Activated CD8-positive, alpha-beta memory T cell treated with anti-CD3 and anti-CD28 coated beads for 48 hours (primary cell): ENCODE measurements around the gene H1-8.
"Not testable (repeated sequence)": the region's sequence is repeated elsewhere in the genome, so short reads cannot be mapped to it uniquely, and the experiment has no call there.

ENCODE experiments used
- DNase-seq, 3 experiments: peaks; one replicate each; pipeline ENCODE4 v3.0.0-alpha.2; 2020; ENCODE audit warnings: low read depth in 2 of 3, low spot score in 2 of 3

The H1-8 gene, protein sequence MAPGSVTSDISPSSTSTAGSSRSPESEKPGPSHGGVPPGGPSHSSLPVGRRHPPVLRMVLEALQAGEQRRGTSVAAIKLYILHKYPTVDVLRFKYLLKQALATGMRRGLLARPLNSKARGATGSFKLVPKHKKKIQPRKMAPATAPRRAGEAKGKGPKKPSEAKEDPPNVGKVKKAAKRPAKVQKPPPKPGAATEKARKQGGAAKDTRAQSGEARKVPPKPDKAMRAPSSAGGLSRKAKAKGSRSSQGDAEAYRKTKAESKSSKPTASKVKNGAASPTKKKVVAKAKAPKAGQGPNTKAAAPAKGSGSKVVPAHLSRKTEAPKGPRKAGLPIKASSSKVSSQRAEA

GRCh38 chr3:129543156-129543790 is at the start of gene H1-8:
Gene H1-8, plus strand, starts transcription at chr3:129543175. Its CDS starts 44 bp downstream, at chr3:129543219.
- DNase-seq, result no peak

GRCh38 chr3:129493206-129493605 is 49.8 kb upstream of the H1-8 start:
- DNase-seq, result no peak

- DNase-seq, result not testable (repeated sequence)
Measured at GRCh38 chr3:129494499-129494898, 48.5 kb upstream of the H1-8 start.

GRCh38 chr3:129495006-129495639 is 47.9 kb upstream of the H1-8 start:
- not testable (repeated sequence) for DNase-seq

DNA sequence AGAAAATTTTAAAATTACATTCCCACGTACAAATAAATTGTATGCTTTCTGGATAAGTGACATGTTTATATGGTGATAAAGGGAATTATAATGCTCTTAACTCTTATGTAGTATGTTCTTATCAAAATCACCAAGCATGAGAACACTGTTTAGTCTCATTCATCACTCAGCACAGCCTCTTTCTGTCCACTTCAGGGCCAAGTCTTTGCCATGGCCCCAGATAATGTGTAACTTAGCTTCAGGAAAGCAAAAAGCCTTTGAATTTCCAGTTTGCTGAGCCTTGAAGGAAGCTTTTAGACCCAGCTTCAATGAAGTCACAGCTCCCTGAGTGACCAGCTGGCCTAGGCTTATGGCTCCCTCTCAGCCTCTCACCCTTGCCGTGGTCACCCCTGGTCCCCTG is 45.1 kb upstream of the H1-8 start:
- DNase-seq, result not testable (repeated sequence)

- not testable (repeated sequence) for DNase-seq
Measured at GRCh38 chr3:129498603-129499488, 44.1 kb upstream of the H1-8 start.

DNA sequence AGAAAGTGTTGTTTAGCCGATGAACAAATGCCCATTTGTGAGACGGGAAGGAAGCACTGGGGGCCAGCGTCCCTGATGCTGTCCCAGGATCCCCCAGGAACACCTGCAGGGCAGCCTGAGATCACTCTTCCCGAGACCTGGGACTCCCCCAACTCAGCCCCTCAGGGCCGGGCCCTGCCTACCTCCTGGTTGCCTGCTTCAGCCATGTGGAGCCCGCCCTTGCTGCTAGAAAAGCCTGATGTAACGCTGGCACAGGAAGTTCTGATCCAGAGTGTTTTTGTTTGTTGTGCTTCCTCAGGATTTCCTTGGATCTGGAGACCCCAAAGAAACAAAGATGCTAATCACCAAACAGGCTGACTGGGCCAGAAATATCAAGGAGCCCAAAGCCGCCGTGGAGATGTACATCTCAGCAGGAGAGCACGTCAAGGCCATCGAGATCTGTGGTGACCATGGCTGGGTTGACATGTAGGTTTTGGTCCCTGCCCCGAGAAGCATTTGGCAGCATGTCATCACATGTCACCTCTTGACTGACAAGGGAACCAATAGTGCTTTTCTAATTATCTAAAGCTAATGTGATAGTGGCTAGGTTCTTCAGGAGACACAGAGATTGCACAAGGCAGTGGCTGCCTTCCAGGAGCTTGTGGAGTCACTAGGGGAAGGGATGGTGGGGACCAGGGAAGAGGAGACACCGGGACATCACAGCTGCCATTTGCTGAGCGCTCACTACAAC is 43.2 kb upstream of the H1-8 start:
- DNase-seq, result not testable (repeated sequence)

DNA sequence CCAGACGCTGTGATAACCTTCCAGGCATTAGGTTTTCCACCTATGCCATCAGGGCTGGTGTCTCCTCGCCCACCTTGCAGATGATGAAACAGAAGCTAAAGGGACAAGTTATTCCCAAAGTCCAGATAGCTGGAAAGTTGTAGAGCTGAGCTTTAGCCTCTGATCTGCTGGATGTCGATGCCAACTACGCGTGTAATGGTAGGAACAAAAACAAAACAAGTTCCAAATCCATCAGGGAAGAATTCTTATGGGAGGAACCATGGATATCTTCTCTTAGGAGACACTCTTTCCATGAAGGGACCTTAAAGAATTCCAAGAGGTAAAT is 42.7 kb upstream of the H1-8 start:
- DNase-seq, result no peak

DNA sequence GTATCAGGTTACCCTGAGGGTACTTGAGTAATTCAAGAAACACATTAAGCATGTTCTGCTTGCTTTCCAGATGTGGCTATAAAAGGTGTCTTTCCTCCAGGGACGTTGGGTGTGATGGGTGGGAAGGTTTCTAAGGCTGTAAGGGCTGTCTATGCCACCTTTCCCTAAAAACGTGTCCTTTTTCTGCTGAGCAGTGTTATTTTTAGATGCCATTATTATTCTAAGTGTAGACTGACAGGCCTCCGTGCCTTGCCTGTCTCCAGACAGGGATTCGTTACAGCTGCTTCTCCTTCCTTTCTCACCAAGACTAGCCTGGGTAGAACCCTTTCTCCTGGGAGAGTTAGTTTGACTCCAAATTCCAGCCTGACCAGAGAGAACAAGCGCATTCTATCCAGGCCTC is 41.3 kb upstream of the H1-8 start:
- DNase-seq, result no peak

DNA sequence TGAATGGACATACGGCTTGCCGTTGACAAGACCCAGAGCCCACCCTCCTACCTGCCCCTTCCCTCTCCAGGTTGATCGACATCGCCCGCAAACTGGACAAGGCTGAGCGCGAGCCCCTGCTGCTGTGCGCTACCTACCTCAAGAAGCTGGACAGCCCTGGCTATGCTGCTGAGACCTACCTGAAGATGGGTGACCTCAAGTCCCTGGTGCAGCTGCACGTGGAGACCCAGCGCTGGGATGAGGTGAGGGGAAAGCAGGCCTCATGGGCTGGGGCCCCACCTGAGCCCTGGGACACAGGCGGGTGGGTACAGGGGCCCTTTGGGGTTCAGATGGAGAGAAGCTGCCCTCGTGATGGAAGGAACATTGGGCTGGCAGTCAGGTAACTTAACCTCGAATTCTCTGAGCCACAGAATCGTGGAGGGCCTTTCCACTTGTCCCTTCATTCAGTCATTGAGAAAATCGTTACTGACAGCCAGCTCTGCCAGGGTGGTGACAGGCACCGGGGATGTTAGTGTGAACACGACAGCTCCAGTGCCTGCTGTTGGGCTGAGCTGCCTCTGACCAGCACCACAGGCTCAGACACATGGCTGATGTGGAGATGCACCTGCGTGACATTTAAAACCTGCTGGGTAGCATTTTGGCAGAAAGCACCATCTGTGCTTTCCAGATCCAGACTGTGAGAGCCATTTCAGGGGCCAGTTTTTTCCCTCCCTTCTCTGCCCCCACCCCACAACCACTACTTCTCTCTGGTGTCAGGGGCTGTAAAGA is 40.1 kb upstream of the H1-8 start:
- no peak for DNase-seq

DNA sequence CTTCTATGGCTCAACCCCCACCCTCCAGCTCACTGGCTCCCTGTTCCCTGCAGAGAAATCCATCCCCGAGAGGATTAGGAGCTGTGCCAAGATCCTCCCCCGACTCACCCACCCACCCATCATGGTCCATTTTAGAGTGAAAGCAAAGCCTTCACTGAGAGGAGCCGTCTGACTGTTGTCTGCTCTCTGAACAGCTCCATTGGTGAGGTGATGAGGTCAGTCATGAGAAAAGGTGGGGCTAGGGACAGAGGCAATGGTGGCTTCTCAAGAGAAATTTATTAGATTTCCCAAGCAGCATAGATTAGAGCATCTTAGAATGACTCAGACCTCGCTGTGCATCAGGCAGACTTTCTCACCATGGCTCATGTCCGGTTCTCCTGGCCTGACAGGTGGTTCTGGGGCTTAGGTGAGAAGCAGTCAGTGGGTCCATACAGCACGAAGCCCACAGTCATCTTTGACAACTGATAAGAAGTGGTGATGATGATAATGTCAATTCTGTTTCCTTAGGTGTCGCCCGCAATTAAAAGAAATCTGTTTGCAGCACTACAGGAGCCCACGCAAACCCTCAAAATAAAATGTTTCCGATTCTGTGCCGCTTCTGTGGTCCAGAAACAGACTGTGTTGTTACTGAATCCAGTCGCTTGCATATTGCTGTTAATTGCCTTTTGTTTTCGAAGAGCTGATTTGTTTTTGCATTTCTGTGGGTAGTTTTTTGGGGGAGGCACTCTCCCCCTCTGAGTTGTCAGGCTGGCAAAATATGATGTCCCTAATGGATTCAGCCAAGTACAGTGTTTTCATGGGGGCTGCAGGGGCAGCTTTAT is 39.3 kb upstream of the H1-8 start:
- DNase-seq, result no peak

- DNase-seq, result no peak
Measured at GRCh38 chr3:129504471-129505100, 38.4 kb upstream of the H1-8 start.

- no peak for DNase-seq
Measured at GRCh38 chr3:129505341-129505740, 37.6 kb upstream of the H1-8 start.

DNA sequence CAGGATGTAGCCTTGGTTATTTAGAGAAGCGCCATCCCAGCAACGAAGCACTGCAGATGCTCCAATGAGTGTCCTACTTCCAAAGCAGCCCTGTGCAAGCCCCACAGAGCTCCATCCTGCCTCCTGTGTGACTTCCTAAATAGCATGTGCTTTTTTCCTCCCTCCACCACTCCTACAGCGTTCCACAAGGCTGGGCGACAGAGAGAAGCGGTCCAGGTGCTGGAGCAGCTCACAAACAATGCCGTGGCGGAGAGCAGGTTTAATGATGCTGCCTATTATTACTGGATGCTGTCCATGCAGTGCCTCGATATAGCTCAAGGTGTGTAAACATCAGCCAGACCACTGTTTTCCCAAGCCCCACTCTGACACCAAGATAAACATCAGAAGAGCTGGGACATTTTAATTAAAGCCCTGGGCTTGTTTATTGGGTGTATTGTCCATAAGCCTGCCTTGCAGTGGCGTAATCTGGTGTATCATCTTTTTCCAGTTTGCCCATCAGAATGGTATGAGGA is 36.7 kb upstream of the H1-8 start:
- DNase-seq, result no peak

- no peak for DNase-seq
Measured at GRCh38 chr3:129507181-129507831, 35.7 kb upstream of the H1-8 start.

DNA sequence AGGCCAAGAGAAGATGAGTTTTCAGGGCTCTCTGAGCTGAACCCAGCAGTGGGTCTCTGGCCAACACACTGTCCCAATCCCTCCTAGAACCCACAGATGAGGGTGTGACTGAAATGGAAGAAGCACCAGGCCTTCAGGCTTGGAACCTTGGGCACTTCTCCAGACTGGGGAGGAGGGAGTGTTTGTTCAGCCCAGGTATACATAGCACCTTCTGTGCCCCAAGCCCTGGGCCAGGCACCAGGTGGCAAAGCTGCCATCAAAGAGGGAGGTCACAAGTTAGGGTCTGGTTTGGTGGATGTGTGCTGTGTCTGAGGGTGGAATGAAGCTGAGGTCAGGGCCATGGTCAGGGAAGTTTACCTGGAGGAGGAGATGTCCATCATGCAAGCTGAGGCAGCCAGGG is 30.4 kb upstream of the H1-8 start:
- no peak for DNase-seq

GRCh38 chr3:129513705-129514104 is 29.3 kb upstream of the H1-8 start:
- no peak for DNase-seq

DNA sequence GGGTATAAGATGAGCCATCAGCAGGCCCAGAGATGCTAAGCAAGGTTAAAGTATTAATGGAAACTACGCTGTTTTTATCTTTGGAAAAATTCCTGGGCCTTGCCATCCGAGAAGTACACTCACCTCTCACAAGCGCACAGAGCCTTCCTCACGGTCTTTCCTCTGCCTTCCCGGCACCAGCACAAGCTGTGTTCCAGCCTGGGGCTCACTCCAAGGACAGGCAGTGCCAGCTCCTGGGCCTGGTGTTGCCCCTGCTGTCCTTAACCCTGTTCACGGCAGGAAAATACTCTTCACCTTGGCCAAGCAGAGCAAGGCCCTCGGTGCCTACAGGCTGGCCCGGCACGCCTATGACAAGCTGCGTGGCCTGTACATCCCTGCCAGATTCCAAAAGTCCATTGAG is 28.9 kb upstream of the H1-8 start:
- no peak for DNase-seq
